Measurements from ENCODE around the gene FOXA3. TPM values are rescaled to one million over a fixed set of nuclear protein-coding genes. Genes with fewer than 3 reads are reported as not detected.

The FOXA3 gene
- total RNA-seq, 4 donors from 2014 or later: not detected

- TF ChIP-seq CTCF (IDR thresholded peaks at IDR 0.05; ENCODE audit: low read depth): no peak
Observed at GRCh38 chr19:45819769-45820168, 44.4 kb upstream of the FOXA3 start.

DNA sequence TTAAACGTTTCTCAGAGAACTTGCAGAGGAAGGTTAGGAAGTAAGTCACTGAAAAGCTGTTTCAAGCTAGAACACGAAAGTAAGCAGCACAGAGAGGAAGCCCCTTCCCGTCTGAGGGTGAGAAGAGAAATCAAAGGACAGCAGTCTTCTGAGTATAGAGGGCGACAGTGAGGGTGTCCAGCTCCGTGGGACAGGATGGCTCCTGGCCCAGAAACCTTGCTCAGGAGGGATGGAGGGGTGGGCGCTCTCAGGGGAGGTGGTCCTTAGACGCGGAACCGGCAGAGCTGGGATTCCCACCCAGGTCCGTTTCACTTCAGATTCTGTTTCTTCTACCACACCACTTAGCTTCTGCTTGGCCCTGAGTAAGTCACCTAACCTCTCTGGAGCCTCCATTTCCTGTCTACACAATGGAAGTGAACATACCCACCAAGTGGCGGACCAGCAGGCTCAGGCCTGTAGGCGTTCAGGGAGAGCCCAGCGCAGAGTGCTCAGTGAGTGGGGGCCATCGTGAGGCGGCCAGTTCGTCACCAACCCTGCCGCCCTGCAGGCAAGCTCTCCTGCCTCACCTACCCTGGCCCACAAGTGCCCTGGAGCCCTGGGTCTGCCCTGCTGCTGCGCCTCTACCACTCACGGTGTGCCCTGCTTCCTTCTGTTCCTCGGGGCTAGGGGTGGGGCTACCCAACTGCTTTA lies 43.6 kb upstream of the FOXA3 start:
- no peak for TF ChIP-seq CTCF (IDR thresholded peaks at IDR 0.05; ENCODE audit: low read depth)

DNA sequence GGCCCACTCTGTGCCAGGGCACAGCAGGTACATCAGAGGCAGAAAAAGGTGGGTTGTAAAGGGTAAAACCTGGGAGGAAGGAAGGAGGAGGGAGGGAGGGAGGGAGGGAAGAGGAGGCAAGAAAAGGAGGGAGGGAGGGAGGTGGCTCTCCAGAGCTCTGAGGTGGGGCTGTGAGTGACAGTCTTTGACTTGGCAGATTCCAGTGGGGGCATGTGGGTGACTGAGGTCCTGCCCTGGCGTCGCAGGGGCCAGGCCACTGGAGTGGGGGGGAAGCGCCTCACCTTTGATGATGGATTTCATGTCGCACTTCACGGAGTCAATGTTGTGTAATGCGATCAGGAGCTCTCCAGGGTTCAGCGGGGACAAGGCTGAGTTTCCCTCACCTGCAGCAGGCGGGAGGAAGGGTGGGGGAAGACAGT lies 43.0 kb upstream of the FOXA3 start:
- TF ChIP-seq CTCF (IDR thresholded peaks at IDR 0.05; ENCODE audit: low read depth): no peak

DNA sequence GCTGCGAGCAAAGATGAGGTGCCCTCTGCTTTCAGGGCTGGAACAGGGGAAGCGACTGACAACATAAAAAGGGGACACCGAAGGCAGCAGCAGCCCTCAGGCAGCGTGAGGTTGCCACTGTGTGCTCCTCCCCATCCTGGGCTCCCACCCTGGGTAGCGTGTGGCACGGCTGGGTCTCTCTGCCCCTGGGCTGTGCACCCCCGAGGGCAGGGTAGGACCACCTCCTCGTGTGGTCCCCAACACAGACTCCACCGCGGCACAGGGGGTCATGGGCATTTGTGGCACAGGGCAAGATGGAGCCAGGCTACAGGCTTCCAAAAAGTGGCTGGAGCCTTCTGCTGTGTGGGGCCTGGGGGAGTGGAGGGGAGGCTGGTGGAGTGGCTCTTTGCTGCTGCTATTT lies 42.6 kb upstream of the FOXA3 start:
- TF ChIP-seq CTCF (IDR thresholded peaks at IDR 0.05; ENCODE audit: low read depth): no peak

GRCh38 chr19:45822716-45823115 lies 41.4 kb upstream of the FOXA3 start:
- no peak for TF ChIP-seq CTCF (IDR thresholded peaks at IDR 0.05; ENCODE audit: low read depth)

GRCh38 chr19:45823182-45823581 lies 40.9 kb upstream of the FOXA3 start:
- no peak for TF ChIP-seq CTCF (IDR thresholded peaks at IDR 0.05; ENCODE audit: low read depth)

- TF ChIP-seq CTCF (IDR thresholded peaks at IDR 0.05; ENCODE audit: low read depth): no peak
Observed at GRCh38 chr19:45824041-45824471, 40.1 kb upstream of the FOXA3 start.

All from subcutaneous adipose tissue (tissue), 4 donors.